ENCODE measurements around the gene SYNPR.

DNA sequence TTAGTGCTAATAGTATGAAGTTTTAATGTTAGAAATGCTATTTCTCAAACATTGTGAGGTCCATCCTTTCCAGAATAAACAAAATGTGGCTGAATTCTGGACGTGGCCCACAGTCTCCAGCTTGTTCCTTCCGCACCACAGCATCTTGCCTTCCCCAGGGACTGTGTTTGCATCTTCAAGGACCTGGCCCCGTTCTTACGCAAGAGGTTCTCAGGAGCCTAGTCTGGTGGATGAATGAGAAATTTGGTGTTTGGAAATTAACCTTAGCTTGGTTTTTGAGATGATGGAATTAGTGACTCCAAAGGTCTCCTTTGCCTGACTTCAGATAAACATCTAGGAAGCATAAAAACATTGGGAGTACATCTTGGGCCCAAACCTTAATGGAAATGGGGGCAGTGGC lies 18.1 kb downstream of the SYNPR start:
- TF ChIP-seq, protein P1, sequence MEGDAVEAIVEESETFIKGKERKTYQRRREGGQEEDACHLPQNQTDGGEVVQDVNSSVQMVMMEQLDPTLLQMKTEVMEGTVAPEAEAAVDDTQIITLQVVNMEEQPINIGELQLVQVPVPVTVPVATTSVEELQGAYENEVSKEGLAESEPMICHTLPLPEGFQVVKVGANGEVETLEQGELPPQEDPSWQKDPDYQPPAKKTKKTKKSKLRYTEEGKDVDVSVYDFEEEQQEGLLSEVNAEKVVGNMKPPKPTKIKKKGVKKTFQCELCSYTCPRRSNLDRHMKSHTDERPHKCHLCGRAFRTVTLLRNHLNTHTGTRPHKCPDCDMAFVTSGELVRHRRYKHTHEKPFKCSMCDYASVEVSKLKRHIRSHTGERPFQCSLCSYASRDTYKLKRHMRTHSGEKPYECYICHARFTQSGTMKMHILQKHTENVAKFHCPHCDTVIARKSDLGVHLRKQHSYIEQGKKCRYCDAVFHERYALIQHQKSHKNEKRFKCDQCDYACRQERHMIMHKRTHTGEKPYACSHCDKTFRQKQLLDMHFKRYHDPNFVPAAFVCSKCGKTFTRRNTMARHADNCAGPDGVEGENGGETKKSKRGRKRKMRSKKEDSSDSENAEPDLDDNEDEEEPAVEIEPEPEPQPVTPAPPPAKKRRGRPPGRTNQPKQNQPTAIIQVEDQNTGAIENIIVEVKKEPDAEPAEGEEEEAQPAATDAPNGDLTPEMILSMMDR (conservative IDR thresholded peaks at IDR 0.05; ENCODE audit: low read depth, low read length): no peak
- no peak for TF ChIP-seq EZH2 (IDR thresholded peaks at IDR 0.05; ENCODE audit: borderline replicate concordance, low read depth, low read length, poor library complexity, severe bottlenecking)

All from A673 (cell line).